GM06990 (cell line): ENCODE measurements around the gene UROC1.

Source experiments
- DNase-seq: peaks from one replicate; pipeline ENCODE4 v3.0.0-alpha.2; 2011; ENCODE audit not compliant: insufficient read length; ENCODE audit errors: extremely low read depth
- H3K27me3 ChIP-seq: replicated peaks from 2 replicates; pipeline ENCODE4 v1.6.0; 2011; ENCODE audit warnings: low read length; ENCODE audit not compliant: control insufficient read depth, insufficient read depth
- H3K36me3 ChIP-seq: 2 replicates; pipeline ENCODE4 v1.5.1; 2011; ENCODE audit warnings: low read length; ENCODE audit not compliant: control insufficient read depth, insufficient read depth
- H3K4me3 ChIP-seq: replicated peaks from 2 replicates; pipeline ENCODE4 v1.5.1; 2011; ENCODE audit warnings: low read depth, mild to moderate bottlenecking, control low read depth, low read length
- TF ChIP-seq, protein P1 (sequence below): IDR thresholded peaks from 2 replicates; pipeline ENCODE4 v1.5.1; 2011; ENCODE audit warnings: low read length, control low read depth, mild to moderate bottlenecking, inconsistent platforms; ENCODE audit not compliant: insufficient read depth, poor library complexity, severe bottlenecking

UROC1 gene

DNA sequence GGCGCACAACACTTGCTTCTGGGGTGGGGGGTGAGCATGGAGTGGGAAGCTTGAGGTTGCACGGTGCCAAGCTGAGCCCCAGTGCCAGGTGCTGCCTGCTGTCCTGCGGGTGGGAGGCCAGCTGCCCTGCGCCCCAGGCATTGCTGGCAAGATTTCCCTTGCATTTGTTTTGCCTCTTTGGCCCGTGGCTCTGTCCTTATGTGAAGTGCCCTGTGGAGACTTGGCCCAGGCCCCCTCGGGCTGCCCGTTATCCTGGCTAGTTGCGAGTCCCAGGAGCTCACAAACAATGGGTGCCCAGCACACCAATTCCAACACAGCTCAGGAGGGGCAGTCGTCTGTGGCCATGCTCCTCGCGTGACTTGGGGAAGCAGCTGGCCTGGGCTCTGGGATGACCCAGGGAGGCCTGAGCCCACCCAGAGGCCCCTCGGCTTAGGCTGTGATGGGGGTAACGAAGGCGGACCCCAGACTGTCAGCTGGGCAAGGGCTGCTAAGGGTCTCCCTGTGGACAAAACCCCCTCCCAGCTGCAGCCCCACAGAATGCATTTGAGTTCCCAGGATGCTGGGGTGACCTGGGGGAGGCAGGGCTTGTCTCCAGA lies 35.2 kb upstream of the UROC1 start:
- Histone ChIP-seq H3K4me3 (no peak overlapping the region), H3K27me3 (no peaks in the 10 kb centered on the region; the same call in 1 of the 2 replicates), H3K36me3 (no peaks in the 10 kb centered on the region)
- no peak for DNase-seq
- TF ChIP-seq, protein P1, sequence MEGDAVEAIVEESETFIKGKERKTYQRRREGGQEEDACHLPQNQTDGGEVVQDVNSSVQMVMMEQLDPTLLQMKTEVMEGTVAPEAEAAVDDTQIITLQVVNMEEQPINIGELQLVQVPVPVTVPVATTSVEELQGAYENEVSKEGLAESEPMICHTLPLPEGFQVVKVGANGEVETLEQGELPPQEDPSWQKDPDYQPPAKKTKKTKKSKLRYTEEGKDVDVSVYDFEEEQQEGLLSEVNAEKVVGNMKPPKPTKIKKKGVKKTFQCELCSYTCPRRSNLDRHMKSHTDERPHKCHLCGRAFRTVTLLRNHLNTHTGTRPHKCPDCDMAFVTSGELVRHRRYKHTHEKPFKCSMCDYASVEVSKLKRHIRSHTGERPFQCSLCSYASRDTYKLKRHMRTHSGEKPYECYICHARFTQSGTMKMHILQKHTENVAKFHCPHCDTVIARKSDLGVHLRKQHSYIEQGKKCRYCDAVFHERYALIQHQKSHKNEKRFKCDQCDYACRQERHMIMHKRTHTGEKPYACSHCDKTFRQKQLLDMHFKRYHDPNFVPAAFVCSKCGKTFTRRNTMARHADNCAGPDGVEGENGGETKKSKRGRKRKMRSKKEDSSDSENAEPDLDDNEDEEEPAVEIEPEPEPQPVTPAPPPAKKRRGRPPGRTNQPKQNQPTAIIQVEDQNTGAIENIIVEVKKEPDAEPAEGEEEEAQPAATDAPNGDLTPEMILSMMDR = no peak

DNA sequence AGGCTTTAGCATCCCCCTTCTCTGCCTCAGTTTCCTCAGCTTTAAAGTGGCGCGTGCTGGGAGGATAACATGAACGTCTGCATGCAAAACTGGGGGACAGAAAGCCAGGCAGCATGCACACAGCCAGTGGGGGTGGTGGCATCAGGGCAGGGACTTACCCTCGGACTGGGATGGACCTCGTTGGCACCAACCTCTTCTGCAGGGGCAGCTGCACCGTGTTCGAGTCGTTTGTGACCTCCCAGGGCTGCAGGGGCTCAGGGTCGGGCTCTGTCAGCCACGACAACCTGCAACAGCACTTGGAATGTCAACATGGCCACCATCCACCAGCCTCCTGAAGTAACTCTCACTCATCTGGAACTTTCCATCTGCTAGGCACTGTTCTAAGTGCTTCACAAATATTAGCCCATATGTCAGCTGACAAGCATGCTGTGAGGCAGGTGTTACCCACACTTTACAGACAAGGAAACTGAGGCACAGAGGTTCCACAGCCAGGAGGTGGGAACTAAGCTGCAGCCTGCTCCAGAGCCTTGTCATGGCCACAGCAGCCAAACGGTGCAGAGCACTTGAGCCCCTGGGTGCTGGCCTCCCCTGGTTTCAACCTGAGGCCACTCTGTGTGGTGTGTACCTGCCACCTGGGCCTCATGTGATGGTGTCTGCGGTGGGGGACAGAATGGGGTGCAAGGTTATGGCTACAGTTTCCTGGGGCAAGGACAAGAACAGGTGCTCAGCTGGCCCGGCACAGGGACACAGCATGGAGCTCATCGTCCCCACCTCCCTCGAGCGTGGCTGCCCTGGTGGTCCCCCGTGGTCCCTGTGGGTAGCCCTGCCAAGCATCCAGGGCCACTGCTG lies 34.5 kb upstream of the UROC1 start:
- TF ChIP-seq, protein P1 = no peak

DNA sequence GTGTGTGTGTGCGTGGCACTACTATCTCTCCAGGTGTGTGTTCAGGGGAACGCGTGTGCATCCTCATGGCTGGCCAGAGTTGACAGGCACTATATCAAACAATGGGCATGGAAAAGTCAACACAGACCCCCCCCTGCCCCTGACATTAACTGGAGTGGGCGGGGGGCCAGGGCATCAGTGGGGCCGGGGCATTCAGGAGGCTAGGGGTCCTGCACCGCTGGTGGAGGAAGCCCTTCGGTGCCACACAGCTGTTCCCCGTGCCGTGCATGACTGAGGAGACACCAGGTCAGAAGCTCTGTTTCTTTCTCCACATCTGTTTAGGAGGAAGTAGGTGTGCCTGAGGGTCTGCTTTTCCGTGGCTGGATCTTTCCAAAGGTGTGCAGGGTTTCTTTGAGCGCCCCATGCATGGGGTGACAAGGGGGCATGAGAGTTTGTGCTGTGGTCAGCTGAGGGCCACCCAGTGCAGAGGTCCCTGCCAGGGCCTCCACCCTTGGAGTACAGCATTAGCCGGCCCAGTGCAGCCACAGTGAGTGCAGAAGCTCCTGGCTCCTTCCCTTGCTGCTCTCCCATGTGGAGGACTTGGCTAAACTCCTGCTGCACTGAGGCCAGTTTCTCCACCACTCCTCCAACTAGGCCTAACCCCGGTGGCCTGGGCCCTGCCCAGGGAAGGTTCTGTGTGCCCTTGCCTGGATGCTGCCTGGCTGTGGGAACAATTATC lies 33.7 kb upstream of the UROC1 start:
- H3K36me3 ChIP-seq = no peaks in the 10 kb centered on the region
- TF ChIP-seq, protein P1 = no peak
- H3K27me3 ChIP-seq = no peaks in the 10 kb centered on the region; the same call in none of the 2 replicates
- H3K4me3 ChIP-seq = no peak overlapping the region
- DNase-seq = no peak

More for the DNA sequence above, 34.5 kb upstream of the UROC1 start:
- H3K27me3 ChIP-seq = no peaks in the 10 kb centered on the region; the same call in 1 of the 2 replicates
- H3K36me3 ChIP-seq = no peaks in the 10 kb centered on the region
- DNase-seq = no peak
- H3K4me3 ChIP-seq = no peak overlapping the region

DNA sequence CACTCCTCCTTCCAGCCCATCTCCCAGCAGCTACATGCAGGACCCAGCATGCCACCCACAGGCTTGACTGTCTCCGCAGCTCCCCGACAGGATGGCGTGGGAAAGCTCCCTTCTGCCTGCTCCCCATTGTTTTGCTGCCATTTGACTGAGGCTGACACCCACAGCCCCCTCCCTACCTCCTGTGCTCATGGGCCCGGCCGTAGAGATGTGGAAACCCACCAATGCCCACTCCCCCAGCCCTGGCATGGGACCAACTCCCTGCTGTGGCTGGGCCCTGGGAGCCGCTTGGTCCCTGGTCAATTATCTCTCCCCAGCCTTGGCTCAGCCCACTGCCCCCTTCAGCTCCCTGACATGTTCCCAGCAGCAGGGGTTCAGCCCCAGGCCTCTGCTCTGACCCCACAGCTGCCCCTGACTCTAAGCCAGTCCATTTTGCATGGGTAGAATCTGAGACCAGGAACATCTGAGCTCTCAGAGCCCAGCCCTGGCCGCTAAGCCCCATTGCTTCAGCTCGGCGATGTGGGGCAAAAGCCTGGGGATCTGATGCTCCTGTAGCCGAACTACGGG lies 33.0 kb upstream of the UROC1 start:
- Histone ChIP-seq H3K36me3 (no peaks in the 10 kb centered on the region), H3K4me3 (no peak overlapping the region), H3K27me3 (no peaks in the 10 kb centered on the region; the same call in none of the 2 replicates)
- DNase-seq = no peak
- TF ChIP-seq, protein P1 = no peak

DNA sequence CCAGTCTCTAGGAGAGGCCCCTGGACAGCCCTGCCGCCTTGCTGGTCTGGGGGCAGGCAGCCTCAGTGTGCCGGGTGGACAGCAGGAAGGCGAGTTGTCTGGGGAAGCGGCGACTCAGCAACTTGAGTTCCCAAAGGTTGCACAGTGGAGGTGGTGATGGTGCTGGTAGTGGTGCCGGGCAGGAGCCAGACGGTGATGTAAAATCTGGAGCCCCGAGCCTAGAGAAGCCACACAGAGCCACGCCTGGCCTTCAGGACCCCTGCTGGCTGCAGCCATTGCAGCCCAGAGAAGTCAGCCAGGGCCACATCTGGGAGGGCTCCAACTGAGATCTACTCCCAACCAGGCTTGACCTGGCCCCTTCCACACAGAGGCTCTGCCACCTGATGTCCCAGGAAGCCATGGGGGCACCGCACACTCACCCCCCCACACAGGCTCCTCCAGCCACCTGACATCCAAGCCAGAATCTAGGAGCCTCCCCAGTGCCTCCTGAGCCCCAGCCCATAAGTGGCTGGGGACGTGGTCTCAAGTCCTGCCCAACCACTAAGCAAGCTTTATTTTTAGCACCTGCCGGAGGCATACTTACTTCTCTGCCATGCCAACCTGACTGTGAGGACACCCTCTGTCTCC lies 32.4 kb upstream of the UROC1 start:
- Histone ChIP-seq H3K4me3 (no peak overlapping the region), H3K36me3 (no peaks in the 10 kb centered on the region), H3K27me3 (no peaks in the 10 kb centered on the region; the same call in none of the 2 replicates)
- no peak for DNase-seq
- TF ChIP-seq, protein P1 = no peak
